NCI-H146 (cell line): ENCODE results near the gene FLII.
"Not testable (repeated sequence)": the region's sequence is repeated elsewhere in the genome, so short reads cannot be mapped to it uniquely, and the experiment has no call there.

ENCODE experiments used
- DNase-seq: peaks from one replicate; lab custom pipeline; 2025; lab: John Stamatoyannopoulos, UW

The FLII gene

GRCh38 chr17:18217412-18218015 is 41.0 kb downstream of the FLII start:
- DNase-seq, result peak; percentile 55

GRCh38 chr17:18216906-18217305 is 41.6 kb downstream of the FLII start:
- not testable (repeated sequence) for DNase-seq

- DNase-seq, result no peak
Observed at GRCh38 chr17:18213666-18214270, 44.8 kb downstream of the FLII start.

- no peak for DNase-seq
Observed at GRCh38 chr17:18208092-18208491, 50.4 kb downstream of the FLII start.

- no peak for DNase-seq
Observed at GRCh38 chr17:18206962-18207361, 51.6 kb downstream of the FLII start.

GRCh38 chr17:18205861-18206260 is 52.7 kb downstream of the FLII start:
- DNase-seq, result no peak

- no peak for DNase-seq
Observed at GRCh38 chr17:18203308-18203707, 55.2 kb downstream of the FLII start.

GRCh38 chr17:18201108-18201507 is 57.4 kb downstream of the FLII start:
- DNase-seq, result no peak

- DNase-seq, result no peak
Observed at GRCh38 chr17:18198530-18198929, 60.0 kb downstream of the FLII start.

- DNase-seq, result no peak
Observed at GRCh38 chr17:18197535-18198194, 60.9 kb downstream of the FLII start.

- DNase-seq, result no peak
Observed at GRCh38 chr17:18195246-18195645, 63.3 kb downstream of the FLII start.
